HCT116 (cell line): ENCODE data around the gene AFAP1.

Experiments used
- EZH2 ChIP-seq: fragments of 200-600 bp; sonication (generic); IDR thresholded peaks from 2 replicates; pipeline ENCODE4 v1.6.1; 2017; ENCODE audit warnings: antibody characterized with exemption, mixed run types
- JUND ChIP-seq: IDR thresholded peaks from 2 replicates; pipeline ENCODE4 v1.6.1; 2012
- MAX ChIP-seq: IDR thresholded peaks from 2 replicates; pipeline ENCODE4 v1.6.1; 2012
- POLR2A ChIP-seq: IDR thresholded peaks from 2 replicates; pipeline ENCODE4 v1.7.0; 2011; ENCODE audit warnings: borderline replicate concordance; ENCODE audit not compliant: insufficient read depth, insufficient read length; ENCODE audit errors: extremely low read depth
- POLR2AphosphoS5 ChIP-seq: IDR thresholded peaks from 2 replicates; pipeline ENCODE4 v1.6.1; 2011; ENCODE audit warnings: mild to moderate bottlenecking, low read depth, low read length, moderate library complexity
- RAD21 ChIP-seq: IDR thresholded peaks from 2 replicates; pipeline ENCODE4 v1.6.1; 2012; ENCODE audit warnings: low read depth, mild to moderate bottlenecking
- SIN3A ChIP-seq: IDR thresholded peaks from 2 replicates; pipeline ENCODE4 v1.6.1; 2012; ENCODE audit warnings: low read depth
- SP1 ChIP-seq: IDR thresholded peaks from 2 replicates; pipeline ENCODE4 v1.6.1; 2012; ENCODE audit warnings: low read depth
- SRF ChIP-seq: IDR thresholded peaks from 2 replicates; pipeline ENCODE4 v1.6.1; 2012; ENCODE audit warnings: low read depth
- YY1 ChIP-seq: IDR thresholded peaks from 2 replicates; pipeline ENCODE4 v1.6.1; 2011; ENCODE audit warnings: low read length, low read depth, moderate library complexity, mild to moderate bottlenecking; ENCODE audit not compliant: insufficient replicate concordance; ENCODE audit errors: extremely low read depth
- ZFX ChIP-seq: fragments of 450-650 bp; IDR thresholded peaks from 2 replicates; pipeline ENCODE4 v1.6.1; 2017
- ZNF274 ChIP-seq: fragments of 200-500 bp; sonication (Bioruptor generic); IDR thresholded peaks from 2 replicates; pipeline ENCODE4 v1.6.1; 2014; ENCODE audit warnings: mild to moderate bottlenecking, low read depth, low read length, inconsistent platforms
- TF ChIP-seq, protein P1 (sequence below), 3 experiments: fragments of 200-600 bp in 1 of 3; sonication (generic) in 1 of 3; IDR thresholded peaks in 2 of 3; conservative IDR thresholded peaks in 1 of 3; 2 replicates each; pipeline ENCODE4 v1.5.1; 2012 to 2017; ENCODE audit warnings: low read depth in 2 of 3, low read length in 2 of 3, antibody characterized with exemption in 1 of 3, borderline replicate concordance in 1 of 3, control low read depth in 1 of 3, mild to moderate bottlenecking in 1 of 3, mixed read lengths in 1 of 3, mixed run types in 1 of 3, moderate library complexity in 1 of 3; ENCODE audit not compliant: insufficient read depth in 1 of 3
- TF ChIP-seq, protein P2 (sequence below): IDR thresholded peaks from 2 replicates; pipeline ENCODE4 v1.6.1; 2012

- TF ChIP-seq, protein P1, sequence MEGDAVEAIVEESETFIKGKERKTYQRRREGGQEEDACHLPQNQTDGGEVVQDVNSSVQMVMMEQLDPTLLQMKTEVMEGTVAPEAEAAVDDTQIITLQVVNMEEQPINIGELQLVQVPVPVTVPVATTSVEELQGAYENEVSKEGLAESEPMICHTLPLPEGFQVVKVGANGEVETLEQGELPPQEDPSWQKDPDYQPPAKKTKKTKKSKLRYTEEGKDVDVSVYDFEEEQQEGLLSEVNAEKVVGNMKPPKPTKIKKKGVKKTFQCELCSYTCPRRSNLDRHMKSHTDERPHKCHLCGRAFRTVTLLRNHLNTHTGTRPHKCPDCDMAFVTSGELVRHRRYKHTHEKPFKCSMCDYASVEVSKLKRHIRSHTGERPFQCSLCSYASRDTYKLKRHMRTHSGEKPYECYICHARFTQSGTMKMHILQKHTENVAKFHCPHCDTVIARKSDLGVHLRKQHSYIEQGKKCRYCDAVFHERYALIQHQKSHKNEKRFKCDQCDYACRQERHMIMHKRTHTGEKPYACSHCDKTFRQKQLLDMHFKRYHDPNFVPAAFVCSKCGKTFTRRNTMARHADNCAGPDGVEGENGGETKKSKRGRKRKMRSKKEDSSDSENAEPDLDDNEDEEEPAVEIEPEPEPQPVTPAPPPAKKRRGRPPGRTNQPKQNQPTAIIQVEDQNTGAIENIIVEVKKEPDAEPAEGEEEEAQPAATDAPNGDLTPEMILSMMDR (IDR thresholded peaks at IDR 0.05 in 2 of 3, conservative IDR thresholded peaks at IDR 0.05 in 1 of 3; ENCODE audit: borderline replicate concordance in 1 of 3, insufficient read depth in 1 of 3, low read depth in 2 of 3, low read length in 2 of 3) = no peak
- TF ChIP-seq POLR2A (no peak), SP1 (no peak), YY1 (no peak), SIN3A (no peak), POLR2AphosphoS5 (no peak), MAX (no peak), EZH2 (no peak), JUND (no peak), ZNF274 (no peak), SRF (no peak), RAD21 (no peak), ZFX (no peak)
- TF ChIP-seq, protein P2, sequence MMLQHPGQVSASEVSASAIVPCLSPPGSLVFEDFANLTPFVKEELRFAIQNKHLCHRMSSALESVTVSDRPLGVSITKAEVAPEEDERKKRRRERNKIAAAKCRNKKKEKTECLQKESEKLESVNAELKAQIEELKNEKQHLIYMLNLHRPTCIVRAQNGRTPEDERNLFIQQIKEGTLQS = no peak
Measured at GRCh38 chr4:7714176-7714575, 225.5 kb downstream of the AFAP1 start.
